K562 (cell line): Measurements from ENCODE around the gene CHAC1. TPM values are rescaled to one million over a fixed set of nuclear protein-coding genes. Genes with fewer than 3 reads are reported as not detected.

Experiments used
- ILK ChIP-seq: fragments of 450-650 bp; IDR thresholded peaks from 2 replicates; pipeline ENCODE4 v1.6.1; 2016; ENCODE audit warnings: missing genetic modification characterization, low read depth, mild to moderate bottlenecking, missing compliant biosample characterization, moderate library complexity, borderline replicate concordance
- MTA3 ChIP-seq: fragments of 450-650 bp; formaldehyde crosslinking; IDR thresholded peaks from 2 replicates; pipeline ENCODE4 v1.6.1; 2017; ENCODE audit warnings: mild to moderate bottlenecking, borderline replicate concordance
- ZNF780A ChIP-seq: fragments of 250-450 bp; sonication (Bioruptor Pico); IDR thresholded peaks from 2 replicates; pipeline ENCODE4 v1.5.0; 2021; ENCODE audit warnings: mild to moderate bottlenecking
- polyA plus RNA-seq, 8 experiments: library from polyadenylated mRNA; depleted of rRNA in 4 of 8; stranded (reverse) in 5 of 8; unstranded in 3 of 8; fragments of >200 nt; fragmentation: Nextera tagmentation in 2 of 8; fragmentation: Illumina TruSeq in 1 of 8; extraction: Ambion mirVana in 2 of 8; extraction: Trizol in 1 of 8; gene quantifications; 2 replicates each; pipeline versions ENCODE4 v1.2.1 to v1.2.3, GENCODE V29; 2011 to 2014; ENCODE audit warnings: inconsistent platforms in 1 of 8, missing spikeins in 1 of 8
- total RNA-seq, 7 experiments: library from RNA; depleted of rRNA in 6 of 7; stranded (reverse); fragments of >200 nt in 6 of 7; fragmentation: Illumina TruSeq in 2 of 7; extraction: Trizol in 2 of 7; gene quantifications; 2 replicates each; pipeline versions ENCODE4 v1.2.1 to v1.2.3, GENCODE V29; 2011 to 2021; ENCODE audit warnings: low replicate concordance in 1 of 7
- TF ChIP-seq, protein P1 (sequence below), 2 experiments: fragments of 450-650 bp; IDR thresholded peaks; 2 replicates each; pipeline ENCODE4 v1.6.1; 2016; ENCODE audit warnings: mild to moderate bottlenecking in 2 of 2, borderline replicate concordance in 1 of 2, low read depth in 1 of 2, moderate library complexity in 1 of 2
- TF ChIP-seq, protein P2 (sequence below): fragments of 450-650 bp; formaldehyde crosslinking; IDR thresholded peaks from 2 replicates; pipeline ENCODE4 v1.4.0; 2020; ENCODE audit warnings: mild to moderate bottlenecking, moderate library complexity

CHAC1 gene
- total and polyA plus RNA-seq, 9 of the 15 experiments (the other 6 are each of a cell fraction or from before 2014, with no cell fraction given): 0.47 to 39.0 (median 7.5) TPM

DNA sequence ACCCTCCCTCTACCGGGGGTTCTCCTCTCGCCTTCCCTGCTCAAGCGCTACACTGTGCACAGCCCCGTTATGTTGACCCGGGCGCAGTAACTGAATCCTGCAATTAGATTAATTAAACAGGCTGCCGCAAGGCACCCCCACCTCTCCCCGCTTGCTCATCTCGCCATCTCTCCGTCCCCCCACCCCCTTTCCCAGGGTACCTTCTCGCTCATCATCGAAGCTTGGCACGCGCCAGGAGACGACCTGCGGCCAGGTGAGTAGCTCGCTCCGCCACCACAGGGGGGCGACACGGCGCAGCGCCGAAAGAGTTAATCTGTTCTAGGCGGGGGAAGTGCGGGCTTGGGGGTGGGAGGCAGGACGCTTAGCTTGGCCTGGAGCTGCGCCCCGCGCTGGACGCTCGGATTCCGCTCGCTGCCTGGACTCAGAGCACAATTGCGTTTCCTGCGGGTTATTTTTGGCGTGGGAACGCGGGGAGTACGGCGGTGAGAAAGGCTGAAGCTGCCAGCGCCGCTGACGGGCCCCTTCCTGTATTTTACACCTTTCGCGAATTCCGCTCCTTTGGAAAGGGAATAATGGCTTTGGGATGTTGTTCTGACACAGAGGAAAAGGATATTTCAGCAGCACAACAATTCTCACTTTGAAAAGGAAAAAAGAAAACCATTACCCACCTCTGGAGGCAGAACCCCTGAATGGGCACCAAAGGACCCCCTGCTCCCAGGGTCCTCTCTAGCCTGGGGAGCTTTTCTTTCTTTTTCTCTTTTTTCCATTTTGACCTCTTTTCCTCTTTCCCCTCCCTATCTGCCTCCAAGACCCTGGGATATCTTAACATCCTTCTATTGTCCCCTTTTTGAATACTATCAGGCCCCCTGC, 22.6 kb upstream of the CHAC1 start (continued):
- TF ChIP-seq, protein P1, sequence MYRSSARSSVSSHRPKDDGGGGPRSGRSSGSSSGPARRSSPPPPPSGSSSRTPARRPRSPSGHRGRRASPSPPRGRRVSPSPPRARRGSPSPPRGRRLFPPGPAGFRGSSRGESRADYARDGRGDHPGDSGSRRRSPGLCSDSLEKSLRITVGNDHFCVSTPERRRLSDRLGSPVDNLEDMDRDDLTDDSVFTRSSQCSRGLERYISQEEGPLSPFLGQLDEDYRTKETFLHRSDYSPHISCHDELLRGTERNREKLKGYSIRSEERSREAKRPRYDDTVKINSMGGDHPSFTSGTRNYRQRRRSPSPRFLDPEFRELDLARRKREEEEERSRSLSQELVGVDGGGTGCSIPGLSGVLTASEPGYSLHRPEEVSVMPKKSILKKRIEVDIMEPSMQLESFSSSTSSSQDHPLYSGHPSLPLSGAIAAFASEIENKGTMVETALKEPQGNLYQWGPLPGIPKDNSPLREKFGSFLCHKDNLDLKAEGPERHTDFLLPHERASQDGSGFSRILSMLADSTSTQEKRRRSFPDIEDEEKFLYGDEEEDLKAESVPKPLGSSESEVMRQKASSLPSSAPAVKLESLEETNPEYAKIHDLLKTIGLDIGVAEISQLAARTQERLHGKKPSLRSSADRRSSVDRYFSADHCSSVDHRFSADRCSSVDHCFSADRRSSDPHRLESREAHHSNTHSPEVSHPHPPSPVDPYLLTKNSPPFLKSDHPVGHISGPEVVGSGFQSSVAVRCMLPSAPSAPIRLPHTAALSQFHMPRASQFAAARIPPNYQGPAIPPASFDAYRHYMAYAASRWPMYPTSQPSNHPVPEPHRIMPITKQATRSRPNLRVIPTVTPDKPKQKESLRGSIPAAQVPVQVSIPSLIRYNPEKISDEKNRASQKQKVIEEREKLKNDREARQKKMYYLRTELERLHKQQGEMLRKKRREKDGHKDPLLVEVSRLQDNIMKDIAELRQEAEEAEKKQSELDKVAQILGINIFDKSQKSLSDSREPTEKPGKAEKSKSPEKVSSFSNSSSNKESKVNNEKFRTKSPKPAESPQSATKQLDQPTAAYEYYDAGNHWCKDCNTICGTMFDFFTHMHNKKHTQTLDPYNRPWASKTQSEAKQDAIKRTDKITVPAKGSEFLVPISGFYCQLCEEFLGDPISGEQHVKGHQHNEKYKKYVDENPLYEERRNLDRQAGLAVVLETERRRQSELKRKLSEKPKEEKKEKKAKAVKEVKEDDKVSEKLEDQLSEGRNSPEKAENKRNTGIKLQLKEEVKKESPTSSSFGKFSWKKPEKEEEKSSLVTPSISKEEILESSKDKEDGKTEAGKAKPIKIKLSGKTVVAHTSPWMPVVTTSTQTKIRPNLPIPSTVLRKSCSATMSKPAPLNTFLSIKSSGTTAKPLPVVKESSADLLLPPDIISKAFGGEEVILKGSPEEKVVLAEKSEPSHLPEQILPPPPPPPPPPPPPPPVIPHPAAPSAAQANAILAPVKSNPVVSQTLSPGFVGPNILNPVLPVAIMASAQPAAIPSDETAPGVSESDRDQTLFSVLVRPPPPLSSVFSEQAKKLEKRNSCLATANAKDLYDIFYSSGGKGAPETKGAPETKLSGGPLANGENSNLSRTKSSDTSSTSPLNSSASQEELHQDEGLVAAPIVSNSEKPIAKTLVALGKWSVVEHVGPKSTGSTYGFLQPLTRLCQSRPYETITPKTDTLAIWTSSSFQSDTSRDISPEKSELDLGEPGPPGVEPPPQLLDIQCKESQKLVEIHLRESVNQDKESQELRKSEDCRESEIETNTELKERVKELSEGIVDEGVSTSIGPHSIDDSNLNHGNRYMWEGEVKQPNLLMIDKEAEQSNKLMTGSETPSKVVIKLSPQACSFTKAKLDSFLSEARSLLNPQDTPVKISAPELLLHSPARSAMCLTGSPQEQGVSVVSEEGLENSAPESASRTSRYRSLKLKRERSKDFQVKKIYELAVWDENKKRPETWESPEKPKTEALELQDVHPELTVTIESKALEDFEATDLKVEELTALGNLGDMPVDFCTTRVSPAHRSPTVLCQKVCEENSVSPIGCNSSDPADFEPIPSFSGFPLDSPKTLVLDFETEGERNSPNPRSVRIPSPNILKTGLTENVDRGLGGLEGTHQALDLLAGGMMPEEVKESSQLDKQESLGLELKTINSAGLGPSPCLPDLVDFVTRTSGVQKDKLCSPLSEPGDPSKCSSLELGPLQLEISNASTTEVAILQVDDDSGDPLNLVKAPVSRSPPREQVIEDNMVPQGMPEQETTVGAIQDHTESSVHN (IDR thresholded peaks at IDR 0.05; ENCODE audit: borderline replicate concordance in 1 of 2, low read depth in 1 of 2): no peak
- TF ChIP-seq, protein P2, sequence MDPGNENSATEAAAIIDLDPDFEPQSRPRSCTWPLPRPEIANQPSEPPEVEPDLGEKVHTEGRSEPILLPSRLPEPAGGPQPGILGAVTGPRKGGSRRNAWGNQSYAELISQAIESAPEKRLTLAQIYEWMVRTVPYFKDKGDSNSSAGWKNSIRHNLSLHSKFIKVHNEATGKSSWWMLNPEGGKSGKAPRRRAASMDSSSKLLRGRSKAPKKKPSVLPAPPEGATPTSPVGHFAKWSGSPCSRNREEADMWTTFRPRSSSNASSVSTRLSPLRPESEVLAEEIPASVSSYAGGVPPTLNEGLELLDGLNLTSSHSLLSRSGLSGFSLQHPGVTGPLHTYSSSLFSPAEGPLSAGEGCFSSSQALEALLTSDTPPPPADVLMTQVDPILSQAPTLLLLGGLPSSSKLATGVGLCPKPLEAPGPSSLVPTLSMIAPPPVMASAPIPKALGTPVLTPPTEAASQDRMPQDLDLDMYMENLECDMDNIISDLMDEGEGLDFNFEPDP (CRISPR knock-in tag): no peak
- TF ChIP-seq ILK: no peak
- TF ChIP-seq ZNF780A: no peak
- TF ChIP-seq MTA3: peak; percentile 55
- TF ChIP-seq, all 486 proteins: peak for 79
